HepG2 (cell line): ENCODE results near the gene ATP2B2. TPM values are rescaled to one million over a fixed set of nuclear protein-coding genes. Genes with fewer than 3 reads are reported as not detected.

Experiments used
- CCAR2 ChIP-seq: fragments of 200-400 bp; formaldehyde crosslinking; optimal IDR thresholded peaks from 2 replicates; pipeline ENCODE3; 2018; ENCODE audit warnings: low read depth, mild to moderate bottlenecking, low read length, moderate library complexity
- ETV5 ChIP-seq: IDR thresholded peaks from 2 replicates; pipeline ENCODE4 v1.6.1; 2018; ENCODE audit warnings: missing biosample characterization, missing genetic modification reagents, inconsistent platforms, borderline replicate concordance
- GABPA ChIP-seq, 2 experiments: IDR thresholded peaks; 2 replicates each; pipeline ENCODE4 v1.6.1; 2011 to 2016; ENCODE audit warnings: low read depth in 2 of 2, low read length in 1 of 2, missing biosample characterization in 1 of 2, missing genetic modification characterization in 1 of 2
- GATA4 ChIP-seq: sonication (generic); IDR thresholded peaks from 2 replicates; pipeline ENCODE4 v1.6.1; 2016; ENCODE audit warnings: antibody characterized with exemption, low read depth, borderline replicate concordance
- GTF3A ChIP-seq: sonication (generic); formaldehyde crosslinking; conservative IDR thresholded peaks from 2 replicates; pipeline ENCODE4 v1.4.0; 2020; ENCODE audit warnings: mild to moderate bottlenecking, missing genetic modification reagents
- HDAC1 ChIP-seq: sonication (generic); formaldehyde crosslinking; IDR thresholded peaks from 2 replicates; pipeline ENCODE4 v1.5.1; 2020; ENCODE audit warnings: mild to moderate bottlenecking, missing genetic modification reagents
- HNF4A ChIP-seq: sonication (generic); formaldehyde crosslinking; IDR thresholded peaks from 2 replicates; pipeline ENCODE4 v1.4.0; 2020; ENCODE audit warnings: missing genetic modification reagents
- HOXD1 ChIP-seq: sonication (generic); formaldehyde crosslinking; IDR thresholded peaks from 2 replicates; pipeline ENCODE4 v1.5.0; 2020; ENCODE audit warnings: missing genetic modification reagents
- KDM4B ChIP-seq: sonication (generic); formaldehyde crosslinking; IDR thresholded peaks from 2 replicates; pipeline ENCODE4 v1.4.0; 2020; ENCODE audit warnings: missing genetic modification reagents
- MED8 ChIP-seq: sonication (generic); formaldehyde crosslinking; IDR thresholded peaks from 2 replicates; pipeline ENCODE4 v1.8.1; 2023; ENCODE audit warnings: mild to moderate bottlenecking, missing genetic modification reagents; ENCODE audit not compliant: insufficient replicate concordance
- MYC ChIP-seq: sonication (generic); formaldehyde crosslinking; IDR thresholded peaks from 2 replicates; pipeline ENCODE4 v1.9.0; 2021; ENCODE audit warnings: missing genetic modification reagents, borderline replicate concordance
- PAWR ChIP-seq: sonication (generic); formaldehyde crosslinking; IDR thresholded peaks from 2 replicates; pipeline ENCODE4 v1.4.0; 2020; ENCODE audit warnings: missing genetic modification reagents, mild to moderate bottlenecking, borderline replicate concordance
- POLR2A ChIP-seq, 2 experiments: IDR thresholded peaks; 2 replicates each; pipeline ENCODE4 v1.6.1; 2011; ENCODE audit warnings: low read depth in 2 of 2, low read length in 2 of 2, mild to moderate bottlenecking in 1 of 2, moderate library complexity in 1 of 2; ENCODE audit not compliant: insufficient read depth in 1 of 2
- RBFOX2 ChIP-seq: fragments of 200-400 bp; formaldehyde crosslinking; IDR thresholded peaks from 2 replicates; pipeline ENCODE4 v1.6.1; 2017; ENCODE audit warnings: low read depth, mild to moderate bottlenecking, low read length
- SIX1 ChIP-seq: sonication (generic); formaldehyde crosslinking; IDR thresholded peaks from 2 replicates; pipeline ENCODE4 v1.4.0; 2020; ENCODE audit warnings: missing genetic modification reagents, borderline replicate concordance
- SMAD3 ChIP-seq: sonication (generic); formaldehyde crosslinking; IDR thresholded peaks from 2 replicates; pipeline ENCODE4 v1.4.0; 2020; ENCODE audit warnings: missing genetic modification reagents
- SMC3 ChIP-seq: IDR thresholded peaks from 2 replicates; pipeline ENCODE4 v1.6.1; 2011; ENCODE audit warnings: low read length, improper control_type of control experiment
- SP1 ChIP-seq, 2 experiments: fragments of 450-650 bp in 1 of 2; sonication (generic) in 1 of 2; formaldehyde crosslinking in 1 of 2; IDR thresholded peaks; 2 replicates each; pipeline versions ENCODE4 v1.4.0 to v1.6.1; 2016 to 2020; ENCODE audit warnings: missing genetic modification reagents in 1 of 2
- SRSF1 ChIP-seq: fragments of 200-400 bp; formaldehyde crosslinking; optimal IDR thresholded peaks from 2 replicates; pipeline ENCODE3; 2017; ENCODE audit warnings: mild to moderate bottlenecking, low read depth, low read length, moderate library complexity
- SUZ12 ChIP-seq: fragments of 150-350 bp; IDR thresholded peaks from 2 replicates; pipeline ENCODE4 v1.6.1; 2014; ENCODE audit warnings: low read depth, low read length
- XBP1 ChIP-seq: sonication (generic); formaldehyde crosslinking; IDR thresholded peaks from 2 replicates; pipeline ENCODE4 v1.5.0; 2020; ENCODE audit warnings: missing genetic modification reagents
- ZBTB1 ChIP-seq: sonication (generic); formaldehyde crosslinking; IDR thresholded peaks from 2 replicates; pipeline ENCODE4 v1.4.0; 2020; ENCODE audit warnings: missing genetic modification reagents, borderline replicate concordance
- ZIK1 ChIP-seq: sonication (generic); formaldehyde crosslinking; IDR thresholded peaks from 2 replicates; pipeline ENCODE4 v1.5.0; 2020; ENCODE audit warnings: mild to moderate bottlenecking, low read depth, missing genetic modification reagents, borderline replicate concordance
- ZNF20 ChIP-seq: sonication (generic); formaldehyde crosslinking; IDR thresholded peaks from 2 replicates; pipeline ENCODE4 v1.4.0; 2020; ENCODE audit warnings: mild to moderate bottlenecking, moderate library complexity, missing genetic modification reagents
- ZNF230 ChIP-seq: sonication (generic); formaldehyde crosslinking; IDR thresholded peaks from 2 replicates; pipeline ENCODE4 v1.4.0; 2020; ENCODE audit warnings: mild to moderate bottlenecking, missing genetic modification reagents
- ZNF674 ChIP-seq: sonication (generic); formaldehyde crosslinking; IDR thresholded peaks from 2 replicates; pipeline ENCODE4 v1.5.0; 2020; ENCODE audit warnings: low read depth, mild to moderate bottlenecking, missing genetic modification reagents
- ZNF781 ChIP-seq: sonication (generic); formaldehyde crosslinking; IDR thresholded peaks from 2 replicates; pipeline ENCODE4 v1.5.1; 2020; ENCODE audit warnings: borderline replicate concordance, mild to moderate bottlenecking, missing genetic modification reagents; ENCODE audit errors: not compliant biosample characterization
- polyA plus RNA-seq, 8 experiments: library from polyadenylated mRNA; depleted of rRNA in 3 of 8; stranded (reverse) in 7 of 8; unstranded in 1 of 8; fragments of >200 nt; fragmentation: Illumina TruSeq in 4 of 8; extraction: Trizol in 4 of 8; gene quantifications; 2 replicates each; pipeline versions ENCODE4 v1.2.1 to v1.2.3, GENCODE V29; 2011 to 2016; ENCODE audit warnings: low read depth in 4 of 8, missing spikeins in 1 of 8, mixed read lengths in 1 of 8; ENCODE audit not compliant: insufficient read depth in 1 of 8
- total RNA-seq, 5 experiments: library from RNA; depleted of rRNA; stranded (reverse); fragments of >200 nt; fragmentation: Illumina TruSeq; extraction: Trizol; gene quantifications; 2 replicates each; pipeline ENCODE4 v1.2.3, GENCODE V29; 2016; ENCODE audit warnings: low read depth in 1 of 5
- TF ChIP-seq, protein P1 (sequence below): sonication (generic); formaldehyde crosslinking; IDR thresholded peaks from 2 replicates; pipeline ENCODE4 v1.4.0; 2020; ENCODE audit warnings: low read depth, mild to moderate bottlenecking, missing genetic modification reagents
- TF ChIP-seq, protein P2 (sequence below): IDR thresholded peaks from 2 replicates; pipeline ENCODE4 v1.6.1; 2016
- TF ChIP-seq, protein P3 (sequence below): sonication (generic); formaldehyde crosslinking; IDR thresholded peaks from 2 replicates; pipeline ENCODE4 v1.8.0; 2022; ENCODE audit warnings: missing genetic modification reagents, mild to moderate bottlenecking, moderate library complexity, borderline replicate concordance

The ATP2B2 gene
- total and polyA plus RNA-seq, 2 of the 13 experiments (the other 11 are each of a cell fraction or from before 2014, with no cell fraction given): 1.5 to 2.3 TPM

DNA sequence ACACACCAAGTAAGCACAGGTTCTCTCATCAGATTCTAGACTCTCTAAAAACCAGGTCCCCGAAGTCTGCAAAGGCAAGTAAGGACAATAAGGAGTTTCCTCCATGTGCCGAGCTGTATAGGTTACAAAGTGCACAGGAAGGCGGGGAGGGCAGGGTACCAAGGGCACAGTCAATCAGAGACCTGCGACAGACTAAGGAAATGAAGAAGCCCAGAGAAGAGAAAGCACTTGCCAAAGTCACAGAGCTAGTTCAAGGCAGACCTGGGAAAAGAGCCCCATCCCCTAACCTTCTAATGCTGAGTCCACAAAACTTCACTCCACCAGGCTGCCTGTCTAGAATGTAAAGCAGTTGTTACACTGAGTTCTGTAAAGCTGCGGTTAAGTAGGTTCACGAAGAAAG lies 186.1 kb downstream of the ATP2B2 start (continued):
- TF ChIP-seq HDAC1: no peak
- TF ChIP-seq ZBTB1 (CRISPR knock-in tag): no peak
- TF ChIP-seq MYC (CRISPR knock-in tag): peak; percentile 35; the same call in 1 of the 2 replicates
- TF ChIP-seq SMAD3 (CRISPR knock-in tag): no peak
- peak; percentile 10; the same call in 1 of the 2 replicates for TF ChIP-seq ETV5 (CRISPR knock-in tag)
- TF ChIP-seq GATA4: no peak
- TF ChIP-seq POLR2A (IDR thresholded peaks at IDR 0.05; ENCODE audit: insufficient read depth in 1 of 2, low read depth in 2 of 2, low read length in 2 of 2): peak in 1 of 2 experiments; percentile 23; a peak in 1 of 4 replicates
- TF ChIP-seq KDM4B: no peak
- TF ChIP-seq SMC3: no peak
- no peak for TF ChIP-seq GABPA (IDR thresholded peaks at IDR 0.05; ENCODE audit: low read depth, low read length)
- peak; percentile 40; the same call in 1 of the 2 replicates for TF ChIP-seq GABPA (CRISPR knock-in tag; IDR thresholded peaks at IDR 0.05; ENCODE audit: low read depth)
- TF ChIP-seq ZNF20 (CRISPR knock-in tag): no peak
- TF ChIP-seq RBFOX2: 0 out of 2 replicates have a peak, but pooled peaks have one; percentile 30
- TF ChIP-seq, protein P1, sequence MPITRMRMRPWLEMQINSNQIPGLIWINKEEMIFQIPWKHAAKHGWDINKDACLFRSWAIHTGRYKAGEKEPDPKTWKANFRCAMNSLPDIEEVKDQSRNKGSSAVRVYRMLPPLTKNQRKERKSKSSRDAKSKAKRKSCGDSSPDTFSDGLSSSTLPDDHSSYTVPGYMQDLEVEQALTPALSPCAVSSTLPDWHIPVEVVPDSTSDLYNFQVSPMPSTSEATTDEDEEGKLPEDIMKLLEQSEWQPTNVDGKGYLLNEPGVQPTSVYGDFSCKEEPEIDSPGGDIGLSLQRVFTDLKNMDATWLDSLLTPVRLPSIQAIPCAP: no peak
- no peak for TF ChIP-seq SP1 (IDR thresholded peaks at IDR 0.05)
- TF ChIP-seq SP1 (CRISPR knock-in tag; IDR thresholded peaks at IDR 0.05): no peak
- TF ChIP-seq HNF4A (CRISPR knock-in tag): peak; percentile 58
- TF ChIP-seq, protein P2, sequence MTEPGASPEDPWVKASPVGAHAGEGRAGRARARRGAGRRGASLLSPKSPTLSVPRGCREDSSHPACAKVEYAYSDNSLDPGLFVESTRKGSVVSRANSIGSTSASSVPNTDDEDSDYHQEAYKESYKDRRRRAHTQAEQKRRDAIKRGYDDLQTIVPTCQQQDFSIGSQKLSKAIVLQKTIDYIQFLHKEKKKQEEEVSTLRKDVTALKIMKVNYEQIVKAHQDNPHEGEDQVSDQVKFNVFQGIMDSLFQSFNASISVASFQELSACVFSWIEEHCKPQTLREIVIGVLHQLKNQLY (CRISPR knock-in tag): no peak
- no peak for TF ChIP-seq ZNF230 (CRISPR knock-in tag)
- no peak for TF ChIP-seq SUZ12
- TF ChIP-seq SIX1 (CRISPR knock-in tag): no peak
- TF ChIP-seq XBP1 (CRISPR knock-in tag): no peak
- TF ChIP-seq HOXD1: no peak
- TF ChIP-seq, protein P3, sequence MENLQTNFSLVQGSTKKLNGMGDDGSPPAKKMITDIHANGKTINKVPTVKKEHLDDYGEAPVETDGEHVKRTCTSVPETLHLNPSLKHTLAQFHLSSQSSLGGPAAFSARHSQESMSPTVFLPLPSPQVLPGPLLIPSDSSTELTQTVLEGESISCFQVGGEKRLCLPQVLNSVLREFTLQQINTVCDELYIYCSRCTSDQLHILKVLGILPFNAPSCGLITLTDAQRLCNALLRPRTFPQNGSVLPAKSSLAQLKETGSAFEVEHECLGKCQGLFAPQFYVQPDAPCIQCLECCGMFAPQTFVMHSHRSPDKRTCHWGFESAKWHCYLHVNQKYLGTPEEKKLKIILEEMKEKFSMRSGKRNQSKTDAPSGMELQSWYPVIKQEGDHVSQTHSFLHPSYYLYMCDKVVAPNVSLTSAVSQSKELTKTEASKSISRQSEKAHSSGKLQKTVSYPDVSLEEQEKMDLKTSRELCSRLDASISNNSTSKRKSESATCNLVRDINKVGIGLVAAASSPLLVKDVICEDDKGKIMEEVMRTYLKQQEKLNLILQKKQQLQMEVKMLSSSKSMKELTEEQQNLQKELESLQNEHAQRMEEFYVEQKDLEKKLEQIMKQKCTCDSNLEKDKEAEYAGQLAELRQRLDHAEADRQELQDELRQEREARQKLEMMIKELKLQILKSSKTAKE (CRISPR knock-in tag): no peak
- no peak for TF ChIP-seq PAWR (CRISPR knock-in tag)
- no peak for TF ChIP-seq SRSF1
- no peak for TF ChIP-seq CCAR2
- TF ChIP-seq ZIK1 (CRISPR knock-in tag): no peak
- TF ChIP-seq ZNF781 (CRISPR knock-in tag): no peak
- TF ChIP-seq ZNF674 (CRISPR knock-in tag): no peak
- no peak for TF ChIP-seq MED8
- no peak for TF ChIP-seq GTF3A (CRISPR knock-in tag)
